ENCODE results near the gene NIPAL4.

The NIPAL4 gene

DNA sequence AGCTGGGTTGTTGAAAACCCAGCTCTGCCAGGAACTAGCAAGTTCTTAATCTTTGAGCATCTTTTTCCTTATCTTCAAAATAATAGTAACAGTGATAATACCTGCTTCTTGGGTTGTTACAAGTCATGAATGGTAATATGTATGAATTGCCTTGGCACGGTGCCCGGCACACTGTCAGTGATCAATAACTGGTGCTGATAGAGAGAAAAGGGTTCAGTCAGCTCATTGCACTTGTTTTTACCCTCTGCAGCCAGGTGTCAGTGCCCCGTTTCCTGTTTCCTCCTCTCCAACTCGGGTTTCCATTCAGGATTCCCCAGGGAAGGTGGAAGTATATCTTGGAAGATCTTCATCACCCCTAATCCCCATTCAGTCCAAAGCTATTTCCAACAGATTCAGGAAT is 15.8 kb upstream of the NIPAL4 start:
- H3K4me3 ChIP-seq (ENCODE audit: control insufficient read depth, low read depth, low read length): no peak overlapping the region
- TF ChIP-seq, protein P1, sequence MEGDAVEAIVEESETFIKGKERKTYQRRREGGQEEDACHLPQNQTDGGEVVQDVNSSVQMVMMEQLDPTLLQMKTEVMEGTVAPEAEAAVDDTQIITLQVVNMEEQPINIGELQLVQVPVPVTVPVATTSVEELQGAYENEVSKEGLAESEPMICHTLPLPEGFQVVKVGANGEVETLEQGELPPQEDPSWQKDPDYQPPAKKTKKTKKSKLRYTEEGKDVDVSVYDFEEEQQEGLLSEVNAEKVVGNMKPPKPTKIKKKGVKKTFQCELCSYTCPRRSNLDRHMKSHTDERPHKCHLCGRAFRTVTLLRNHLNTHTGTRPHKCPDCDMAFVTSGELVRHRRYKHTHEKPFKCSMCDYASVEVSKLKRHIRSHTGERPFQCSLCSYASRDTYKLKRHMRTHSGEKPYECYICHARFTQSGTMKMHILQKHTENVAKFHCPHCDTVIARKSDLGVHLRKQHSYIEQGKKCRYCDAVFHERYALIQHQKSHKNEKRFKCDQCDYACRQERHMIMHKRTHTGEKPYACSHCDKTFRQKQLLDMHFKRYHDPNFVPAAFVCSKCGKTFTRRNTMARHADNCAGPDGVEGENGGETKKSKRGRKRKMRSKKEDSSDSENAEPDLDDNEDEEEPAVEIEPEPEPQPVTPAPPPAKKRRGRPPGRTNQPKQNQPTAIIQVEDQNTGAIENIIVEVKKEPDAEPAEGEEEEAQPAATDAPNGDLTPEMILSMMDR (IDR thresholded peaks at IDR 0.05; ENCODE audit: control insufficient read depth, insufficient read depth, low read depth, low read length, missing control alignments): no peak
- DNase-seq (ENCODE audit: low read depth): no peak

DNA sequence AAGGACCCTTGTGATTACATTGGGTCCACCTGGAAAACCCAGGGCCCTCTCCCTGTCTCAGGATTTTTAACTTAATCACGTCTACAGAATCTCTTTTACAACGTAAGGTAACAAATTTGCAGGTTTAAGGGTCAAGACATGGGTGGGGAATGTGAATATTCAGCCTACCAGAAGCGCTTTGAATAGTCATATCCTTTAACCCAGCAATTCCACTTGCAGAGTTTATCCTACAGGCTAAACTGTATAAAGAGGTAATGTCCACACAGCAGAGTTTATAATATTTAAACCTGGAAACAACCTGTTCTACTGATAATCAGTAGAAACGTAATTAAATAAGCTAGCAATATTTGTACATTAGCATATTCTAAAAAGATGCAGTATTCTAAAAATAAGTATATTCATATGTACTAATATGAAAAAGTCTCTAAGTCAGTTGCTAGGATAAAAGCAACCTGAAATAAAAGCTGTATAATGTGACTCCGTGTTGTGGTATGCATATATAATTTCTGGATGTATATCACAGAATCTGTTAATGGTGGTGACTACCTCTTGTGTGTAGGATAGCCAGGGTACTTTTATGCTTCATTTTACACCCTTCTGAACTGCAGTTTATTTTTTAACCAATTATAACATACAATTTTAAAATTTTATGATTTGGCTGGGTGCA is 14.1 kb upstream of the NIPAL4 start:
- TF ChIP-seq, protein P1 (IDR thresholded peaks at IDR 0.05; ENCODE audit: control insufficient read depth, insufficient read depth, low read depth, low read length, missing control alignments): no peak
- no peak overlapping the region for H3K4me3 ChIP-seq (ENCODE audit: control insufficient read depth, low read depth, low read length)
- DNase-seq (ENCODE audit: low read depth): no peak

DNA sequence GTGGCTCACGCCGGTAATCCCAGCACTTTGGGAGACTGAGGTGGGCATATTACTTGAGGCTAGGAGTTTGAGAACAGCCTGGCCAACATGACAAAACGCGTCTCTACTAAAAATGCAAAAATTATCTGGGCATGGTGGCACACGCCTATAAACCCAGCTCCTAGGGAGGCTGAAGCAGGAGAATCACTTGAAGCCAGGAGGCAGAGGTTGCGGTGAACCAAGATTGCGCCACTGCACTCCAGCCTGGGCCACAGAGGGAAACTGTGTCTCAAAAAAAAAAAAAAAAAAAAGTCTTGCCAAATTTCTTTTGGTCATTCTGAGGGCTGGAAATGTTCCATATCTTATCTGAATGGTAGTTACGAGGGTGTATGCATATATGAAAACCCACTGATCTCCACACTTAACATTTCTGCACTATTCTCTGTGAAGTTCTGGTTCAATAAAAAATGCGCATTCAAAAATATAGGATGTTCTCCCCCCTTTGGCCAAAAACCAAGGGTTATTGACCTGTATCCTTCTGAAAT is 13.5 kb upstream of the NIPAL4 start:
- TF ChIP-seq, protein P1 (IDR thresholded peaks at IDR 0.05; ENCODE audit: control insufficient read depth, insufficient read depth, low read depth, low read length, missing control alignments): no peak
- DNase-seq (ENCODE audit: low read depth): no peak
- no peak overlapping the region for H3K4me3 ChIP-seq (ENCODE audit: control insufficient read depth, low read depth, low read length)

DNA sequence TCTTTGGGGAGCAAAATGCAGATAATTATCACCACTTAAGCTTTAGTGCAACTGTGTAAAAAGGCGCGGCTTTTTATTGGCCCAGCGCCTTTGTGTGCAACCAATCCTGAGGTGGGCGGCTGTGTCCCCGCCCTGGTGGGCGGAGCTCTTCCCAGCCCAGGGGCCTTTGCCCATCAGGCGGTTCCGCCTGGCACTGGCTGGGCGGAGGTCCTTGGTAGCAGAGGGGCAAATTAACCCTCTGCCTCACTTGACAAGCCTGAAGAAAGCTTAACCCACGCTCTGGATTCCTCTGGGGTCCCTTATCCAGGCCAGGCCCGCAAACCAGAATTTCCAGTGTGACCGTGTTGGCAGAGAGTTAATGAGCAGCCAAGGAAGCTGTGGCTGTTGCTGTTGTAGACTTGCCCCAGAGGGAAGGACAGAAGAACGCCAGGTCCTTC is 12.8 kb upstream of the NIPAL4 start:
- TF ChIP-seq, protein P1 (IDR thresholded peaks at IDR 0.05; ENCODE audit: control insufficient read depth, insufficient read depth, low read depth, low read length, missing control alignments): no peak
- no peak overlapping the region for H3K4me3 ChIP-seq (ENCODE audit: control insufficient read depth, low read depth, low read length)
- DNase-seq (ENCODE audit: low read depth): no peak

DNA sequence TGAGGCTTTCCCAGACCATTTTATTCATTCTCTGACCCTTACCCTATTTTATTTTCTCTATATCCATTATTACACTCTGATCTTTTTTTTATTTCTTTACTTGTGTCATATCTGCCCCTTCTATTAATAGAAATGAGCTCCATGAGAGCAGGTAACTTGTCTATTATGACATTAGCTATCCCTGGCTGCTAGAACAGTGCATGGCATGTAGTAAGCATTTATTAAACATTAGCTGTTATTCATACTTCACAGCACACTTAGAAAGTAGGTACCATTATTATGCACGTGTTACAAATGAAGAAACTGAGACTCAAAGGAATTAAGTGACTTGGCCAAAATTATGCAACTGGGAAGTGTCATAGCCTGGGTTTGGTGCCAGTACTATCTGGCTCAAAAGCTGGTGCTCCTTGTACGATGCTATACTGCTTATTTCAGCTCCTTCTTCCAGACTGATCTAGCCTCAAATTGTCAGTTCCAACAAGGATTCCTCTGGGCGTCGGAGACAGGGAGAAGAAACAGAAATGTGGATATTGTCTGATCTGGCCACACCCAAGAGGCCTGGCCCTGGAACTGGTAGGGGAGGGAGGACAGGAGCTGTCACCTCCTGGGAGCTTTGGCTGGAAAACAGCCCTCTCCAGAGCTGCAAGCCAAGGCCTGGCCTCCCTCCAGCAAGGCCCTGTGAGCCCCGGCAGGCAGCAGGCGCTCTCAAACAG is 10.8 kb upstream of the NIPAL4 start:
- H3K4me3 ChIP-seq (ENCODE audit: control insufficient read depth, low read depth, low read length): no peak overlapping the region
- no peak for DNase-seq (ENCODE audit: low read depth)

DNA sequence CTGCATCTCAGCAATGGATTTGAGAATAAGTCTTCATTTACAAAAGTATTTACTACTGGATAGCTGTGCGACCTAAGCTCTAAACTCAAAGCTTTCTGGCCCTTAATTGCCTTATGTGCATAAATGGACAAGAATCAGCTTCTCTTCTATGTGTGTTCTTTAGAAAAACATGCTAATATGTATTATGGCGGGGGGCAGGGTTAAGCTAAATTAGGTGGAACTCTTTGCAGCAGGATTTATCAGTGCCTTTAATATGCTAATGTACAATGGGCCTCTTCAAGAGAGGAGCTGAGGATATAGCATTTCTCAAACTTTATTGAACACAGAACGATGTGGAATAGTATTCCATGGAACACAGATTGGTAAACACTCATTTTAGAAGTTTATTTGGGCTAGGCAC is 10.0 kb upstream of the NIPAL4 start:
- no peak for DNase-seq (ENCODE audit: low read depth)
- TF ChIP-seq, protein P1 (IDR thresholded peaks at IDR 0.05; ENCODE audit: control insufficient read depth, insufficient read depth, low read depth, low read length, missing control alignments): no peak
- H3K4me3 ChIP-seq (ENCODE audit: control insufficient read depth, low read depth, low read length): no peak overlapping the region

More for the DNA sequence above, 10.8 kb upstream of the NIPAL4 start:
- TF ChIP-seq, protein P1 (IDR thresholded peaks at IDR 0.05; ENCODE audit: control insufficient read depth, insufficient read depth, low read depth, low read length, missing control alignments): no peak

All from AG09309 (cell line).